HG03159 (cell line): ENCODE results near the gene NPDC1.

Experiments used
- ATAC-seq: cut with Tn5 transposase; IDR thresholded peaks from one replicate; pipeline ENCODE4 v1.9.1; 2021; ENCODE audit warnings: mild to moderate bottlenecking, moderate library complexity; ENCODE audit not compliant: unreplicated experiment

NPDC1 gene

GRCh38 chr9:137057545-137057944 lies 11.6 kb upstream of the NPDC1 start:
- no peak for ATAC-seq

- no peak for ATAC-seq
These were observed 10.9 kb upstream of the NPDC1 start for GRCh38 chr9:137056739-137057415.

GRCh38 chr9:137055385-137056364 lies 9.7 kb upstream of the NPDC1 start:
- no peak for ATAC-seq

- no peak for ATAC-seq
These were observed 9.0 kb upstream of the NPDC1 start for GRCh38 chr9:137054932-137055384.

- ATAC-seq = no peak
These were observed 8.3 kb upstream of the NPDC1 start, which contains the start of gene ENTPD2 for GRCh38 chr9:137053944-137054931. Gene ENTPD2, minus strand, starts transcription at chr9:137054061. Its CDS starts 64 bp downstream, at chr9:137053997.

- no peak for ATAC-seq
These were observed 7.3 kb upstream of the NPDC1 start for GRCh38 chr9:137052998-137053943.

GRCh38 chr9:137052293-137052692 lies 6.3 kb upstream of the NPDC1 start:
- no peak for ATAC-seq

- ATAC-seq = no peak
These were observed 5.3 kb upstream of the NPDC1 start for GRCh38 chr9:137051145-137051724.

GRCh38 chr9:137050570-137050969 lies 4.6 kb upstream of the NPDC1 start:
- no peak for ATAC-seq

GRCh38 chr9:137049544-137050449 lies 3.8 kb upstream of the NPDC1 start:
- ATAC-seq = no peak

GRCh38 chr9:137048655-137049543 lies 2.9 kb upstream of the NPDC1 start:
- no peak for ATAC-seq

GRCh38 chr9:137045294-137046087 lies 486 bp downstream of the NPDC1 start:
- ATAC-seq = no peak

- ATAC-seq = no peak
These were observed 1.3 kb downstream of the NPDC1 start for GRCh38 chr9:137044502-137045177.

GRCh38 chr9:137044037-137044436 lies 1.9 kb downstream of the NPDC1 start:
- no peak for ATAC-seq
